H1 (cell line): ENCODE data around the gene ERO1B. TPM values are rescaled to one million over a fixed set of nuclear protein-coding genes. Genes with fewer than 3 reads are reported as not detected.

Source experiments
- CTCF ChIA-PET: fragments of 300-600 bp; sonication (Branson Sonifier 250); formaldehyde crosslinking; loops from one replicate; lab custom pipeline; 2021; ENCODE audit not compliant: partially characterized antibody; lab: Charles Lee
- POLR2A ChIA-PET: fragments of 300-600 bp; sonication (Branson Sonifier 250); formaldehyde crosslinking; loops from one replicate; lab custom pipeline; 2021; ENCODE audit warnings: inconsistent platforms; ENCODE audit not compliant: partially characterized antibody; lab: Charles Lee
- DNase-seq, 2 experiments: peaks; one replicate each; pipeline versions ENCODE4 v3.0.0 to v3.0.0-alpha.2; 2010 to 2022; ENCODE audit warnings: low spot score in 2 of 2, low read depth in 1 of 2, mixed read lengths in 1 of 2
- FAIRE-seq: peaks from 2 replicates; lab custom pipeline; 2011; peaks lifted over from hg19 to GRCh38; lab: Jason Lieb, UNC
- H2AFZ ChIP-seq: 2 replicates; pipeline ENCODE4 v1.8.1; 2012; ENCODE audit warnings: low read length, inconsistent platforms
- H2AK5ac ChIP-seq: 2 replicates; pipeline ENCODE4 v1.6.1; 2013; ENCODE audit warnings: low read depth, low read length
- H2BK120ac ChIP-seq: replicated peaks from 2 replicates; pipeline ENCODE3; 2013; ENCODE audit warnings: low read depth, low read length, inconsistent platforms
- H2BK12ac ChIP-seq: 2 replicates; pipeline ENCODE4 v1.6.1; 2013; ENCODE audit warnings: low read depth, low read length
- H2BK15ac ChIP-seq: 2 replicates; pipeline ENCODE4 v1.6.1; 2013; ENCODE audit warnings: low read length
- H2BK20ac ChIP-seq: 2 replicates; pipeline ENCODE4 v1.6.1; 2013; ENCODE audit warnings: low read length
- H2BK5ac ChIP-seq: 2 replicates; pipeline ENCODE4 v1.6.1; 2013; ENCODE audit warnings: low read depth, low read length
- H3K14ac ChIP-seq: 2 replicates; pipeline ENCODE4 v1.6.1; 2013; ENCODE audit warnings: inconsistent platforms; ENCODE audit not compliant: insufficient read length
- H3K18ac ChIP-seq: 2 replicates; pipeline ENCODE4 v1.6.1; 2013; ENCODE audit warnings: low read length; ENCODE audit errors: extremely low read depth
- H3K23ac ChIP-seq: 2 replicates; pipeline ENCODE4 v1.6.1; 2013; ENCODE audit warnings: inconsistent platforms; ENCODE audit not compliant: insufficient read length
- H3K23me2 ChIP-seq: 2 replicates; pipeline ENCODE4 v1.6.1; 2013; ENCODE audit warnings: low read depth, low read length
- H3K27ac ChIP-seq: 2 replicates; pipeline ENCODE4 v1.6.1; 2011; ENCODE audit warnings: low read depth, low read length, inconsistent platforms
- H3K27me3 ChIP-seq, 4 experiments: replicated peaks in 1 of 4; 1 replicate in 1 of 4; 2 replicates in 3 of 4; pipeline versions ENCODE4 v1.6.1 to v1.8.1; 2011 to 2013; ENCODE audit warnings: low read length in 3 of 4, mild to moderate bottlenecking in 3 of 4, inconsistent platforms in 2 of 4, mixed read lengths in 2 of 4, moderate library complexity in 1 of 4; ENCODE audit not compliant: control insufficient read depth in 3 of 4, insufficient read depth in 3 of 4; ENCODE audit errors: extremely low read depth in 1 of 4
- H3K36me3 ChIP-seq, 4 experiments: 2 replicates each; pipeline versions ENCODE4 v1.6.1 to v1.8.1; 2011 to 2013; ENCODE audit warnings: mild to moderate bottlenecking in 4 of 4, low read length in 3 of 4, moderate library complexity in 2 of 4, control low read depth in 1 of 4, inconsistent platforms in 1 of 4; ENCODE audit not compliant: insufficient read depth in 4 of 4, control insufficient read depth in 2 of 4
- H3K4ac ChIP-seq: replicated peaks from 2 replicates; pipeline ENCODE3; 2013; ENCODE audit warnings: low read length, low read depth, mixed read lengths, inconsistent platforms; ENCODE audit not compliant: insufficient read length
- H3K4me1 ChIP-seq, 4 experiments: replicated peaks in 1 of 4; 1 replicate in 1 of 4; 2 replicates in 3 of 4; pipeline versions ENCODE4 v1.6.1 to v1.8.1; 2011 to 2013; ENCODE audit warnings: low read length in 3 of 4, inconsistent platforms in 2 of 4, mixed read lengths in 1 of 4; ENCODE audit not compliant: insufficient read depth in 4 of 4, control insufficient read depth in 3 of 4
- H3K4me2 ChIP-seq, 2 experiments: 2 replicates each; pipeline versions ENCODE4 v1.6.1 to v1.8.1; 2011 to 2013; ENCODE audit warnings: low read depth in 2 of 2, low read length in 2 of 2, control low read depth in 1 of 2, inconsistent platforms in 1 of 2, mild to moderate bottlenecking in 1 of 2; ENCODE audit not compliant: insufficient read depth in 1 of 2
- H3K4me3 ChIP-seq, 4 experiments: fragments of 200-600, 300-600 bp in 1 of 4; sonication (generic), shearing (Covaris generic), sonication (Bioruptor Twin) in 1 of 4; 2 replicates each; pipeline versions ENCODE4 v1.5.1 to v1.8.1; 2011 to 2016; ENCODE audit warnings: low read length in 4 of 4, low read depth in 3 of 4, control low read depth in 2 of 4, inconsistent platforms in 2 of 4, mild to moderate bottlenecking in 2 of 4, mixed read lengths in 1 of 4, moderate library complexity in 1 of 4; ENCODE audit not compliant: insufficient read depth in 2 of 4; ENCODE audit errors: extremely low read depth in 1 of 4
- H3K56ac ChIP-seq: replicated peaks from 2 replicates; pipeline ENCODE3; 2013; ENCODE audit warnings: low read depth, mild to moderate bottlenecking, mixed read lengths, low read length, inconsistent platforms; ENCODE audit not compliant: insufficient read length
- H3K79me1 ChIP-seq: 2 replicates; pipeline ENCODE4 v1.6.1; 2013; ENCODE audit warnings: low read depth, low read length, control low read depth
- H3K79me2 ChIP-seq, 2 experiments: 2 replicates each; pipeline versions ENCODE4 v1.6.1 to v1.8.1; 2012 to 2013; ENCODE audit warnings: low read length in 2 of 2, mild to moderate bottlenecking in 2 of 2, inconsistent platforms in 1 of 2; ENCODE audit not compliant: insufficient read depth in 2 of 2, control insufficient read depth in 1 of 2
- H3K9ac ChIP-seq, 4 experiments: replicated peaks in 1 of 4; 1 replicate in 1 of 4; 2 replicates in 3 of 4; pipeline versions ENCODE4 v1.6.1 to v1.8.1; 2011 to 2013; ENCODE audit warnings: low read depth in 3 of 4, low read length in 3 of 4, control low read depth in 2 of 4, mild to moderate bottlenecking in 2 of 4, moderate library complexity in 2 of 4, inconsistent platforms in 1 of 4; ENCODE audit errors: extremely low read depth in 1 of 4
- H3K9me3 ChIP-seq, 2 experiments: 2 replicates each; pipeline versions ENCODE4 v1.6.1 to v1.8.1; 2012 to 2013; ENCODE audit warnings: mild to moderate bottlenecking in 2 of 2, moderate library complexity in 2 of 2, control low read depth in 1 of 2, inconsistent platforms in 1 of 2, low read depth in 1 of 2, low read length in 1 of 2, mixed read lengths in 1 of 2; ENCODE audit not compliant: insufficient read depth in 2 of 2
- H4K20me1 ChIP-seq, 2 experiments: replicated peaks in 1 of 2; 2 replicates each; pipeline versions ENCODE3 to v1.8.1; 2011 to 2013; ENCODE audit warnings: inconsistent platforms in 2 of 2, low read length in 2 of 2, mild to moderate bottlenecking in 1 of 2; ENCODE audit not compliant: insufficient read depth in 2 of 2, control insufficient read depth in 1 of 2
- H4K5ac ChIP-seq: 2 replicates; pipeline ENCODE4 v1.6.1; 2013; ENCODE audit warnings: low read length, low read depth, mixed read lengths, inconsistent platforms; ENCODE audit not compliant: insufficient read length
- H4K8ac ChIP-seq: 2 replicates; pipeline ENCODE4 v1.8.0; 2013; ENCODE audit warnings: mild to moderate bottlenecking, moderate library complexity, low read length, inconsistent platforms; ENCODE audit not compliant: insufficient read depth; ENCODE audit errors: extremely low read depth
- H4K91ac ChIP-seq: replicated peaks from 2 replicates; pipeline ENCODE3; 2013; ENCODE audit warnings: low read length, mixed read lengths, inconsistent platforms; ENCODE audit not compliant: insufficient read length
- BCL11A ChIP-seq, 2 experiments: IDR thresholded peaks; one replicate each; pipeline ENCODE4 v1.6.1; 2011; ENCODE audit warnings: low read depth in 2 of 2, low read length in 2 of 2, mild to moderate bottlenecking in 2 of 2
- CEBPB ChIP-seq: IDR thresholded peaks from 2 replicates; pipeline ENCODE4 v1.6.1; 2012; ENCODE audit warnings: low read depth, low read length
- EGR1 ChIP-seq: IDR thresholded peaks from 2 replicates; pipeline ENCODE4 v1.6.1; 2011; ENCODE audit warnings: low read depth, low read length, borderline replicate concordance
- EP300 ChIP-seq, 2 experiments: IDR thresholded peaks; 1 replicate in 1 of 2; 2 replicates in 1 of 2; pipeline ENCODE4 v1.6.1; 2011 to 2012; ENCODE audit warnings: low read depth in 2 of 2, low read length in 2 of 2, mild to moderate bottlenecking in 2 of 2, borderline replicate concordance in 1 of 2, inconsistent platforms in 1 of 2, moderate library complexity in 1 of 2
- EZH2 ChIP-seq: fragments of 200-600 bp; sonication (generic); IDR thresholded peaks from 2 replicates; pipeline ENCODE4 v1.7.1; 2012; ENCODE audit warnings: low read depth, mild to moderate bottlenecking, moderate library complexity, low read length, inconsistent platforms; ENCODE audit not compliant: severe bottlenecking
- HDAC2 ChIP-seq, 2 experiments: fragments of 300-600 bp in 1 of 2; sonication (generic) in 1 of 2; IDR thresholded peaks; 2 replicates each; pipeline ENCODE4 v1.6.1; 2011 to 2012; ENCODE audit warnings: low read depth in 2 of 2, low read length in 2 of 2, mild to moderate bottlenecking in 2 of 2, moderate library complexity in 2 of 2, borderline replicate concordance in 1 of 2, inconsistent platforms in 1 of 2
- RNF2 ChIP-seq: fragments of 200-900, 300-1000 bp; sonication (generic); IDR thresholded peaks from 2 replicates; pipeline ENCODE4 v1.7.1; 2016; ENCODE audit warnings: borderline replicate concordance, low read depth, mild to moderate bottlenecking, antibody characterized with exemption, low read length; ENCODE audit not compliant: poor library complexity, severe bottlenecking; ENCODE audit errors: missing control alignments
- YY1 ChIP-seq: IDR thresholded peaks from 2 replicates; pipeline ENCODE4 v1.6.1; 2011; ENCODE audit warnings: low read depth, mild to moderate bottlenecking, low read length
- polyA plus RNA-seq, 7 experiments: library from polyadenylated mRNA; depleted of rRNA in 3 of 7; stranded (reverse) in 5 of 7; unstranded in 2 of 7; fragments of >200 nt in 5 of 7; fragments of 200-250 nt in 2 of 7; gene quantifications; 1 replicate in 5 of 7; 2 replicates in 1 of 7; 4 replicates in 1 of 7; pipeline versions ENCODE4 v1.2.1 to v1.2.3, GENCODE V29; 2011 to 2013; ENCODE audit warnings: missing spikeins in 2 of 7, mixed read lengths in 2 of 7
- total RNA-seq: library from RNA; stranded (reverse); fragmentation: NEBNext Ultra II Directional; extraction: Animal tissue kit (Norgen Biotek cat#: 25700); gene quantifications from 2 replicates; pipeline ENCODE4 v1.2.1, GENCODE V29; 2021

ERO1B gene
- total and polyA plus RNA-seq, 2 of the 8 experiments (the other 6 are each of a cell fraction or from before 2014, with no cell fraction given) = 0.74 to 5.6 TPM

DNA sequence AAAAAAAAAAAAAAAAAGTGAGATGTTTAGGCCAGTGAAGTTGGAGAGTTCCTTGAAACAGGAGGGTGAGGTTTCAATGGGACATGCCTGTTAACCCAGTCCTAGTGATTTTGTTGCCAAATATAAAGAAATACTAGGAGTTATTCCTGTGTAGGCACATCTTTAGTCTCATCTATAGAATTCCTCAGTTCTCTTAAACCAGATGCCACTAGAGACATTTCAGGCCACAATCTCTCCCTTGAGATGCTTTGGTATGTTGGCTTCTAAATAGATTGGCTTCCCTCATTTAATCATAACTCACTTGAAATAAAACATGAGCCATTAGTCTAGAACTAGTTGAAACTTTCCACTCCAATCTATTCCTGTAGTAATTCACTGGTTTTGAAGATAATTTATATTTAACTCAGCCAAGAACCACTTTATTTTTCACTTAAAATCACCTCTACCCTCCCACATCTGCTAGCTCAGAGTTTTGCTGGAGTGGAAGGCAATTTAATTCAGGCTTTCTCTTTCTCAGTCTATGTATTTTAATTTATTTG lies 109.6 kb downstream of the ERO1B start:
- no peak overlapping the region for H2BK15ac ChIP-seq
- no peak overlapping the region for H3K4me3 ChIP-seq
- no peak overlapping the region for H2AFZ ChIP-seq
- H3K9ac ChIP-seq = no peak overlapping the region
- no peak overlapping the region for H4K8ac ChIP-seq
- H3K4ac ChIP-seq = no peak overlapping the region
- H4K5ac ChIP-seq = no peak overlapping the region
- no peak for DNase-seq
- H4K20me1 ChIP-seq = peaks cover 0 to 4% of the 10 kb centered on the region in 2 experiments
- FAIRE-seq = no peak
- H2BK120ac ChIP-seq = no peak overlapping the region
- POLR2A ChIA-PET = no interaction called here
- H3K79me2 ChIP-seq = no peaks in the 10 kb centered on the region
- H3K4me2 ChIP-seq = no peak overlapping the region
- H3K14ac ChIP-seq = no peak overlapping the region
- no peaks in the 10 kb centered on the region for H3K27me3 ChIP-seq
- CTCF ChIA-PET = interaction anchor here (0.6 to 2.1 kb wide), 6 partner anchors 17 to 323 kb away, joined by 3 to 7 read pairs (median 3); no protein-coding TSS in a partner anchor
- no peak overlapping the region for H3K56ac ChIP-seq
- no peak overlapping the region for H3K27ac ChIP-seq
- H3K9me3 ChIP-seq = no peaks in the 10 kb centered on the region
- no peaks in the 10 kb centered on the region; the same call in 1 of the 2 replicates for H3K23me2 ChIP-seq
- H2BK20ac ChIP-seq = no peak overlapping the region
- no peak overlapping the region for H2AK5ac ChIP-seq
- no peaks in the 10 kb centered on the region; a peak in 1 of 8 replicates for H3K36me3 ChIP-seq
- TF ChIP-seq CEBPB = no peak
- TF ChIP-seq YY1 = no peak
- TF ChIP-seq RNF2 = no peak
- TF ChIP-seq EGR1 = no peak
- TF ChIP-seq EZH2 = no peak
- TF ChIP-seq BCL11A (IDR thresholded peaks at IDR 0.05; ENCODE audit: low read depth in 2 of 2, low read length in 2 of 2) = no peak
- no peak for TF ChIP-seq HDAC2 (IDR thresholded peaks at IDR 0.05; ENCODE audit: borderline replicate concordance in 1 of 2, low read depth in 2 of 2, low read length in 2 of 2)
- TF ChIP-seq EP300 (IDR thresholded peaks at IDR 0.05; ENCODE audit: borderline replicate concordance in 1 of 2, low read depth in 2 of 2, low read length in 2 of 2) = no peak
- TF ChIP-seq, all 59 proteins: peak for 0
- H4K91ac ChIP-seq = no peak overlapping the region
- no peak overlapping the region for H2BK5ac ChIP-seq
- H2BK12ac ChIP-seq = no peak overlapping the region
- no peak overlapping the region for H3K18ac ChIP-seq
- H3K79me1 ChIP-seq = no peaks in the 10 kb centered on the region
- no peak overlapping the region for H3K23ac ChIP-seq
- H3K4me1 ChIP-seq = peaks cover 0 to 4% (median under 1%) of the 10 kb centered on the region in 4 experiments; a peak in 2 of 7 replicates
